Measurements from ENCODE around the gene CFAP57. TPM values are rescaled to one million over a fixed set of nuclear protein-coding genes. Genes with fewer than 3 reads are reported as not detected.
A peak's percentile ranks its signal among the peaks of the same experiment; 100 is the strongest.

The CFAP57 gene
- 0.27 to 0.38 TPM (median 0.35 TPM) in 3 replicates for total RNA-seq

DNA sequence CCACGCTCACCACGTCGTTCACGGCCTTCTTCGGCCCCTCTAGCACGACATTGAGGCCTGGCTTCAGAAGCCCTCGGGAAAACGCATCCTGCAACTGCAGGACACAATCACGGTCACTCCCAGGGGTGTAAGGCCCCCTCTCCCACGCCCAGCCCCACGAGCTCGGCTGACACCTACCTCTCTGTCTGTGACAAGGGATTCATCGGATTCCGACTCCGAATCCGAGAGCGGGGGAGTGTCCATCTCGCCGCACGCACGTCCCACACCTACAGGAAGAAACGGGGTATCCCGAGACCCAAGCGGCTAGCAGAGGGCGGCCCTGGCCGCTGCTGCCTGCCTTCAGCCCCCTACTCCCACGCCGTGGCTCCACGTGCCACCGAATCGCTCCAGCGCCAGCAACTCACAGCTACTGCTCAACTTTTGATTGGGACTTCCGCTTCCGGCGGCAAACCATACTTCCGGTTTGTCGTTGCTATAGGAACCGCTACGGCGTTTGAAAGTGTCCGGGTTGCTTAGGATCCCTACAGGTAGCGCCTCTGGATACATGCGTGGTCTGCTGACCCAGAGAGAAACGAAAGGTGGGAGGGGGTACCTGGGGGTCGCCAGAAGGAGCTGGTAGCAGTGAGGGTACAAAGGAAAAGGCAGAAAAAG is at the start of gene CFAP57, which contains the start of gene EBNA1BP2:
Gene CFAP57, plus strand, starts transcription at position 455 of the 651 bp plus-strand sequence. CDS start 424 bp downstream, outside the sequence.
Gene EBNA1BP2, minus strand, starts transcription at position 415 of the 651 bp plus-strand sequence. Its CDS starts 172 bp downstream, at position 243.
- peak within 1 kb of the TSS; percentile 99 for H3K4me3 Mint-ChIP-seq
- peaks cover 30% of the 10 kb centered on the region for H3K36me3 Mint-ChIP-seq
- peaks cover 16% of the 10 kb centered on the region for H3K4me1 Mint-ChIP-seq
- no peaks in the 10 kb centered on the region for H3K9me3 Mint-ChIP-seq
- H3K27ac Mint-ChIP-seq, result peak within 1 kb of the TSS; percentile 96
- TF ChIP-seq, protein P1, sequence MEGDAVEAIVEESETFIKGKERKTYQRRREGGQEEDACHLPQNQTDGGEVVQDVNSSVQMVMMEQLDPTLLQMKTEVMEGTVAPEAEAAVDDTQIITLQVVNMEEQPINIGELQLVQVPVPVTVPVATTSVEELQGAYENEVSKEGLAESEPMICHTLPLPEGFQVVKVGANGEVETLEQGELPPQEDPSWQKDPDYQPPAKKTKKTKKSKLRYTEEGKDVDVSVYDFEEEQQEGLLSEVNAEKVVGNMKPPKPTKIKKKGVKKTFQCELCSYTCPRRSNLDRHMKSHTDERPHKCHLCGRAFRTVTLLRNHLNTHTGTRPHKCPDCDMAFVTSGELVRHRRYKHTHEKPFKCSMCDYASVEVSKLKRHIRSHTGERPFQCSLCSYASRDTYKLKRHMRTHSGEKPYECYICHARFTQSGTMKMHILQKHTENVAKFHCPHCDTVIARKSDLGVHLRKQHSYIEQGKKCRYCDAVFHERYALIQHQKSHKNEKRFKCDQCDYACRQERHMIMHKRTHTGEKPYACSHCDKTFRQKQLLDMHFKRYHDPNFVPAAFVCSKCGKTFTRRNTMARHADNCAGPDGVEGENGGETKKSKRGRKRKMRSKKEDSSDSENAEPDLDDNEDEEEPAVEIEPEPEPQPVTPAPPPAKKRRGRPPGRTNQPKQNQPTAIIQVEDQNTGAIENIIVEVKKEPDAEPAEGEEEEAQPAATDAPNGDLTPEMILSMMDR (IDR thresholded peaks at IDR 0.05; ENCODE audit: unreplicated experiment), result no peak
- peaks cover 16% of the 10 kb centered on the region for H3K27me3 Mint-ChIP-seq (ENCODE audit: low read depth)
- peak; percentile 75 to 89 for DNase-seq (ENCODE audit: low spot score in 2 of 2, unreplicated experiment in 2 of 2)

DNA sequence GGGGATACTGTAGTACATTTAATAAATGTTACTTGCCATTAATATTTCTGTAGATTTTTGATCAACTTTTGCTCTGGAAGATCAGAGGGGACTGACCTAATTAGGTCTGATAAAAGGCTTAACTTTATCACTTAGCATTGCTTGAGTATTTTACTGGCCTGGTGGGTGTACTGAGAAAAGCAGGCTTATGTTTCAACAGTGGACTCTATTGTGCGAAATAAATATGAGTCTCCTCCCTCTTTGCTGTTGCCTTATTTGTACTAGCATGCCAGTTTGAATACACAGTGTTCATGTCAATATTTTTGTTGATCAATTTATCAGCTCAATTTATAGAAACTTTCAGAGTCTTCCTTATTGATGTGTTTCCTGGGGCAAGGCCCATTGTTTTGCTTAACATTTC is 49.1 kb upstream of the CFAP57 start:
- Mint-ChIP-seq H3K27me3 (ENCODE audit: low read depth) (no peaks in the 10 kb centered on the region), H3K27ac (no peak overlapping the region), H3K4me3 (no peak overlapping the region), H3K4me1 (no peaks in the 10 kb centered on the region), H3K9me3 (peaks cover 21% of the 10 kb centered on the region), H3K36me3 (no peaks in the 10 kb centered on the region)
- DNase-seq (ENCODE audit: low spot score in 2 of 2, unreplicated experiment in 2 of 2), result no peak
- TF ChIP-seq, protein P1 (IDR thresholded peaks at IDR 0.05; ENCODE audit: unreplicated experiment), result no peak

DNA sequence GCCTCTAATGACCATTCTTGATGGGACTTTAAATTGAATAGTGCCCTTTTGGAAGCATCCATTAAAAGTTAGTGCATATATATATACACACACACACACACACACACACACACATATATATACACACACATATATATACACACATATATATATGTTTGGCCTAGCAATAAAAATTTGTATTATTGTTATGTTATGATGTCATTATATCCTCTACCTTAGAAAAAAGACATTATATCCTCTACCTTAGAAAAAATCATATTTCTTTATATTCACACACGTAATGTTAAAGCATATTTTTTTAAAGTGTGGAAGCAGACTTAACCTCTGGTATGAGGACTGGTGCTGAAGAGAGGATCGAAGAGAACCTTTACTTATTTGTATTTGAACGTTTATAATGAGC is 43.3 kb upstream of the CFAP57 start:
- DNase-seq (ENCODE audit: low spot score in 2 of 2, unreplicated experiment in 2 of 2), result no peak
- H3K36me3 Mint-ChIP-seq, result peaks cover 2% of the 10 kb centered on the region

DNA sequence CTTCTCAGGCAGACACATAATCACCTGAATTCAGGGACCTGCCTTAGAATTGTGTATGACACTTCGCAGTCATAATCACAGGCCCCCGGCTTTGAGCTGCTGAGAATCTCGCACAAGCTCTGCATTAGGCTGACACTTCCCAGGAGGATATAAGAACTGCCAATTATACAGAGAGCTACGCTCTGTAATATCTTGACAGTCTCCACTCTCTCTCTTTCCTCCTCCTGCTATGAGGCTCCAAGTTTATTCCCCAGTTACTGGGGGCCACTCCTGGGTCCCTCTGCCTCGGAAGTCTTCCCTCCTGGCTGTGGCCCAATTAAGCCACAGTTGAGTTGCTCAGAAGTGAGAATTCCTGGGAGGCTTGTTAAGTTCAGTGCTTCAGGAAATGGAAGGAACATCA is 42.7 kb upstream of the CFAP57 start:
- TF ChIP-seq, protein P1 (IDR thresholded peaks at IDR 0.05; ENCODE audit: unreplicated experiment), result no peak
- Mint-ChIP-seq H3K9me3 (peaks cover 20% of the 10 kb centered on the region), H3K4me3 (no peak overlapping the region), H3K27me3 (ENCODE audit: low read depth) (no peaks in the 10 kb centered on the region), H3K36me3 (peaks cover 2% of the 10 kb centered on the region), H3K27ac (no peak overlapping the region), H3K4me1 (no peaks in the 10 kb centered on the region)
- no peak for DNase-seq (ENCODE audit: low spot score in 2 of 2, unreplicated experiment in 2 of 2)

More for the DNA sequence above, 43.3 kb upstream of the CFAP57 start:
- TF ChIP-seq, protein P1 (IDR thresholded peaks at IDR 0.05; ENCODE audit: unreplicated experiment), result no peak
- Mint-ChIP-seq H3K4me3 (no peak overlapping the region), H3K4me1 (no peaks in the 10 kb centered on the region), H3K9me3 (peaks cover 20% of the 10 kb centered on the region), H3K27ac (no peak overlapping the region), H3K27me3 (ENCODE audit: low read depth) (no peaks in the 10 kb centered on the region)

DNA sequence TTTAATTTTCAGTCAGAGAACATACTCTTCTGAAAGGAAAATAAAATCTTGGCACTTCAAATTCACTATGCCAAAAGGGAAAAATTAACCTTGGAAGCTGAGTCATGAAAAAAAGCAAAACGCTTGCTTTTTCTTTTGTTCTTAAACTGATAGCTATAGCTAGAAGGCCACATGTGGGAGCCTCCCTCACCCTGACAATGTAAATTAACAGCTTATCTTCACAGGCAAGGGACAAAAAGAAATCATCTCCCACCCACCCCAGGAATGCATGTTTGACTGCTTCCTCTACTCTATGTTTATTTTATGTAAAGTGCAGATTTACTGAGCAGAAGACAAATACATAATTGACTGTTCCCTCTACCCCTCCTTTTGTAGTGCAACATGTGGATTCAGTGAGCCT is 38.1 kb upstream of the CFAP57 start:
- no peaks in the 10 kb centered on the region for H3K27me3 Mint-ChIP-seq (ENCODE audit: low read depth)
- H3K9me3 Mint-ChIP-seq, result peaks cover 15% of the 10 kb centered on the region
- no peak for DNase-seq (ENCODE audit: low spot score in 2 of 2, unreplicated experiment in 2 of 2)
- peaks cover 2% of the 10 kb centered on the region for H3K36me3 Mint-ChIP-seq
- no peak overlapping the region for H3K4me3 Mint-ChIP-seq
- TF ChIP-seq, protein P1 (IDR thresholded peaks at IDR 0.05; ENCODE audit: unreplicated experiment), result no peak
- H3K4me1 Mint-ChIP-seq, result peaks cover 6% of the 10 kb centered on the region
- H3K27ac Mint-ChIP-seq, result no peak overlapping the region

All from mesothelial cell of epicardium (in vitro differentiated cells).